Fibroblast of lung (primary cell): ENCODE results near the gene KCNH6. TPM values are rescaled to one million over a fixed set of nuclear protein-coding genes. Genes with fewer than 3 reads are reported as not detected.

Experiments used
- DNase-seq, 2 donors: peaks; one replicate each; pipeline versions ENCODE4 v3.0.0 to v3.0.0-alpha.2; 2010; ENCODE audit warnings: low read depth in 2 of 2
- H2AFZ ChIP-seq: 2 replicates; pipeline ENCODE4 v1.5.1; 2012; ENCODE audit warnings: low read length, control low read depth, inconsistent platforms
- H3K27ac ChIP-seq: 2 replicates; pipeline ENCODE4 v1.5.1; 2011; ENCODE audit warnings: low read length, control low read depth; ENCODE audit not compliant: insufficient read depth
- H3K27me3 ChIP-seq: 2 replicates; pipeline ENCODE4 v1.5.1; 2011; ENCODE audit warnings: mild to moderate bottlenecking, low read length; ENCODE audit not compliant: control insufficient read depth, insufficient read depth
- H3K36me3 ChIP-seq: 2 replicates; pipeline ENCODE4 v1.5.1; 2011; ENCODE audit warnings: low read length; ENCODE audit not compliant: control insufficient read depth, insufficient read depth
- H3K4me1 ChIP-seq: 2 replicates; pipeline ENCODE4 v1.5.1; 2011; ENCODE audit warnings: low read length; ENCODE audit not compliant: control insufficient read depth, insufficient read depth; ENCODE audit errors: extremely low read depth
- H3K4me2 ChIP-seq: 2 replicates; pipeline ENCODE4 v1.5.1; 2011; ENCODE audit warnings: low read length, control low read depth; ENCODE audit not compliant: insufficient read depth; ENCODE audit errors: extremely low read depth
- H3K4me3 ChIP-seq, 4 experiments: fragments of 200-600 bp in 1 of 4; sonication (generic) in 1 of 4; replicated peaks in 1 of 4; 2 replicates each; pipeline ENCODE4 v1.5.1; 2011 to 2016; ENCODE audit warnings: low read length in 4 of 4, low read depth in 3 of 4, mild to moderate bottlenecking in 3 of 4, control low read depth in 2 of 4, inconsistent platforms in 1 of 4, mixed read lengths in 1 of 4; ENCODE audit not compliant: insufficient read depth in 1 of 4; ENCODE audit errors: control extremely low read depth in 1 of 4
- H3K79me2 ChIP-seq: 2 replicates; pipeline ENCODE4 v1.5.1; 2012; ENCODE audit warnings: mild to moderate bottlenecking, low read length, inconsistent platforms; ENCODE audit not compliant: control insufficient read depth, insufficient read depth
- H3K9ac ChIP-seq: 2 replicates; pipeline ENCODE4 v1.5.1; 2011; ENCODE audit warnings: mild to moderate bottlenecking, low read length, control low read depth; ENCODE audit not compliant: insufficient read depth
- H3K9me3 ChIP-seq: 2 replicates; pipeline ENCODE4 v1.5.1; 2012; ENCODE audit warnings: low read depth, low read length; ENCODE audit not compliant: control insufficient read depth, insufficient read depth
- H4K20me1 ChIP-seq: 2 replicates; pipeline ENCODE4 v1.5.1; 2011; ENCODE audit warnings: low read length; ENCODE audit not compliant: control insufficient read depth, insufficient read depth; ENCODE audit errors: extremely low read depth
- CTCF ChIP-seq, 2 donors: IDR thresholded peaks in 1 of 2; conservative IDR thresholded peaks in 1 of 2; 1 replicate in 1 of 2; 2 replicates in 1 of 2; pipeline ENCODE4 v1.5.1; 2011 to 2012; ENCODE audit warnings: low read length in 2 of 2, control low read depth in 1 of 2, inconsistent platforms in 1 of 2, low read depth in 1 of 2, mild to moderate bottlenecking in 1 of 2
- EZH2 ChIP-seq: IDR thresholded peaks from 2 replicates; pipeline ENCODE4 v1.5.1; 2012; ENCODE audit warnings: low read length, control low read depth, mild to moderate bottlenecking; ENCODE audit errors: missing control alignments
- polyA plus RNA-seq, 2 donors: library from polyadenylated mRNA; depleted of rRNA in 1 of 2; stranded (reverse) in 1 of 2; unstranded in 1 of 2; fragments of >200 nt; gene quantifications; 2 replicates each; pipeline ENCODE4 v1.2.1, GENCODE V29; 2011 to 2012; ENCODE audit warnings: missing spikeins in 1 of 2
- total RNA-seq: library from RNA; depleted of rRNA; stranded (reverse); fragments of >200 nt; gene quantifications from 2 replicates; pipeline ENCODE4 v1.2.1, GENCODE V29; 2014

Gene KCNH6
- total and polyA plus RNA-seq, 2 donors (not counting 1 experiment from before 2014, with no cell fraction given) = not detected

GRCh38 chr17:63474586-63475460 lies 48.3 kb upstream of the KCNH6 start:
- Histone ChIP-seq H3K27ac (no peak overlapping the region), H2AFZ (no peak overlapping the region), H4K20me1 (no peaks in the 10 kb centered on the region), H3K36me3 (no peaks in the 10 kb centered on the region), H3K79me2 (no peaks in the 10 kb centered on the region), H3K4me2 (no peak overlapping the region), H3K4me3 (no peak overlapping the region), H3K9me3 (no peaks in the 10 kb centered on the region), H3K4me1 (peaks cover 7% of the 10 kb centered on the region), H3K9ac (no peak overlapping the region), H3K27me3 (peaks cover 7% of the 10 kb centered on the region)
- TF ChIP-seq EZH2 = peak; percentile 24
- no peak for TF ChIP-seq CTCF (conservative IDR thresholded peaks at IDR 0.05 in 1 of 2, IDR thresholded peaks at IDR 0.05 in 1 of 2; ENCODE audit: low read depth in 1 of 2, low read length in 2 of 2)
- no peak for DNase-seq

- no peak overlapping the region for H3K9ac ChIP-seq
- DNase-seq = no peak
- no peaks in the 10 kb centered on the region for H3K9me3 ChIP-seq
- TF ChIP-seq CTCF (conservative IDR thresholded peaks at IDR 0.05 in 1 of 2, IDR thresholded peaks at IDR 0.05 in 1 of 2; ENCODE audit: low read depth in 1 of 2, low read length in 2 of 2) (no peak), EZH2 (peak; percentile 9)
- peaks cover 7% of the 10 kb centered on the region for H3K27me3 ChIP-seq
- no peaks in the 10 kb centered on the region for H3K79me2 ChIP-seq
- no peak overlapping the region for H2AFZ ChIP-seq
- H3K36me3 ChIP-seq = no peaks in the 10 kb centered on the region
- H3K4me3 ChIP-seq = no peak overlapping the region
- peaks cover 7% of the 10 kb centered on the region for H3K4me1 ChIP-seq
- H3K4me2 ChIP-seq = no peak overlapping the region
- no peaks in the 10 kb centered on the region for H4K20me1 ChIP-seq
- H3K27ac ChIP-seq = no peak overlapping the region
Measured at GRCh38 chr17:63475491-63476412, 47.4 kb upstream of the KCNH6 start.

- Histone ChIP-seq H3K4me1 (peaks cover 7% of the 10 kb centered on the region), H2AFZ (no peak overlapping the region), H4K20me1 (no peaks in the 10 kb centered on the region), H3K27me3 (peaks cover 7% of the 10 kb centered on the region), H3K36me3 (no peaks in the 10 kb centered on the region), H3K4me3 (peak overlapping the region in 2 of 4 experiments; percentile 23 to 51), H3K9ac (no peak overlapping the region), H3K27ac (no peak overlapping the region), H3K4me2 (no peak overlapping the region), H3K9me3 (no peaks in the 10 kb centered on the region), H3K79me2 (no peaks in the 10 kb centered on the region)
- DNase-seq = peak in 1 of 2 donors; percentile 22
- TF ChIP-seq CTCF (conservative IDR thresholded peaks at IDR 0.05 in 1 of 2, IDR thresholded peaks at IDR 0.05 in 1 of 2; ENCODE audit: low read depth in 1 of 2, low read length in 2 of 2) (no peak), EZH2 (peak; percentile 43)
Measured at GRCh38 chr17:63476459-63476853, 46.7 kb upstream of the KCNH6 start.
